Muscle layer of colon (tissue), 2 donors: ENCODE measurements around the gene FAM90A1.
A peak's percentile ranks its signal among the peaks of the same experiment; 100 is the strongest.
"Not testable (repeated sequence)": the region's sequence is repeated elsewhere in the genome, so short reads cannot be mapped to it uniquely, and the experiment has no call there.

Experiments used
- H3K27ac ChIP-seq: one replicate; pipeline ENCODE4 v1.7.0; 2013; ENCODE audit warnings: low read depth, mild to moderate bottlenecking, low read length, moderate library complexity
- H3K27me3 ChIP-seq, 2 donors: one replicate each; pipeline ENCODE4 v1.7.0; 2013; ENCODE audit warnings: low read length in 2 of 2, mild to moderate bottlenecking in 2 of 2; ENCODE audit not compliant: insufficient read depth in 2 of 2, control insufficient read depth in 1 of 2
- H3K36me3 ChIP-seq: one replicate; pipeline ENCODE4 v1.7.0; 2013; ENCODE audit warnings: mild to moderate bottlenecking, low read length; ENCODE audit not compliant: insufficient read depth
- H3K4me1 ChIP-seq: one replicate; pipeline ENCODE4 v1.7.0; 2013; ENCODE audit warnings: mild to moderate bottlenecking, low read length; ENCODE audit not compliant: insufficient read depth
- H3K4me3 ChIP-seq, 2 donors: one replicate each; pipeline ENCODE4 v1.7.0; 2013; ENCODE audit warnings: low read length in 2 of 2, low read depth in 1 of 2, mild to moderate bottlenecking in 1 of 2, moderate library complexity in 1 of 2
- H3K9ac ChIP-seq: one replicate; pipeline ENCODE4 v1.7.0; 2013; ENCODE audit warnings: low read length
- H3K9me3 ChIP-seq: one replicate; pipeline ENCODE4 v1.7.0; 2013; ENCODE audit warnings: mild to moderate bottlenecking, low read length
- donor health status: abdominal sarcoma.
- donor health status: Adenocarcinoma of cecum.

Gene FAM90A1

GRCh38 chr12:8226992-8227731 lies at the start of gene FAM90A1:
Gene FAM90A1 (minus strand): TSS chr12:8227618. CDS start chr12:8224832, 2,786 bp downstream.
- H3K27me3 ChIP-seq, H3K27ac ChIP-seq, H3K4me1 ChIP-seq, H3K36me3 ChIP-seq, H3K4me3 ChIP-seq, H3K9ac ChIP-seq, H3K9me3 ChIP-seq: not testable (repeated sequence)

- H3K4me1 ChIP-seq, H3K36me3 ChIP-seq, H3K9me3 ChIP-seq, H3K27me3 ChIP-seq, H3K4me3 ChIP-seq, H3K9ac ChIP-seq, H3K27ac ChIP-seq: not testable (repeated sequence)
Observed at GRCh38 chr12:8276397-8276796, 49.0 kb upstream of the FAM90A1 start.

- not testable (repeated sequence) for H3K27me3 ChIP-seq, H3K4me1 ChIP-seq, H3K27ac ChIP-seq, H3K9me3 ChIP-seq, H3K9ac ChIP-seq, H3K36me3 ChIP-seq, H3K4me3 ChIP-seq
Observed at GRCh38 chr12:8266706-8267105, 39.3 kb upstream of the FAM90A1 start.

DNA sequence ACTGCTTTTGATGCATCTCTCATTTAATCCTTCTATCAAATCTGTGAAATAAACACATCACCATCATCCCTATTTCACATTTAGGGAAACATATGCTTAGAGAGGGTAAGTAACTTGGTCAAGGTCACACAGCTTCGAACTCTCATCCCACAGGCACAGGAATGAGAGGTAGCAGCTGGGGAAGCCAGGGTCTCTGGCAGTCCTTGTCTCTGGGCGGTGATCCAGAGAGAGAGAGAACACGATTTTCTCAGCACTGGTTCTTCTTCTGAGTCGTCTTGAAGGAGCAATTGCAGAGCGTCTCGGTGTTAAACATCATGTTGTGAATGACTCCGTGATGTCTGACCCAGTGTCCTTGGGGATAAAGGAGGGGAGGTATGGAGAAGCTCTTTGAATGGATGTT lies 36.8 kb upstream of the FAM90A1 start:
- H3K9me3 ChIP-seq, H3K4me1 ChIP-seq, H3K36me3 ChIP-seq, H3K27me3 ChIP-seq, H3K9ac ChIP-seq, H3K27ac ChIP-seq, H3K4me3 ChIP-seq: not testable (repeated sequence)

GRCh38 chr12:8261111-8261554 lies 33.7 kb upstream of the FAM90A1 start:
- H3K27ac ChIP-seq, H3K9me3 ChIP-seq, H3K9ac ChIP-seq, H3K4me1 ChIP-seq, H3K27me3 ChIP-seq, H3K36me3 ChIP-seq, H3K4me3 ChIP-seq: not testable (repeated sequence)

DNA sequence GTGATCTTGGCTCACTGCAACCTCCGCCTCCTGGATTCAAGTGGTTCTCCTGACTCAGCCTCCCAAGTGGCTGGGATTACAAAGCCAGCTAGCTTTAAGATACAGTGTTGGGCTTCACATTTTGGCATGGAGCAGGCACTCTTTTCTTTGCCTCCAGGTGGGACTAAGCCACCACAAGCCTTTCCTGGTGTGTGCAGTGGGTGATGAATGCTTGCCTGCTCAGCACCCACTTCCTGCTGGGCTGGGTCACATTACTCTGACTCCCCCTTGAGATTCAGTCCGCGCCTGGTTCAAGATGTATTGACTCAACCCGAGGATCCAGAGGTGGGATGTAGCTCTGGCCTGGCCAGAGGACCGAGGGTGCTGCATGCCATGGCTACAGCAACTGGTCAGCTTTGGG lies 28.9 kb upstream of the FAM90A1 start:
- H3K4me3 ChIP-seq, H3K4me1 ChIP-seq, H3K9ac ChIP-seq, H3K9me3 ChIP-seq, H3K27me3 ChIP-seq, H3K27ac ChIP-seq, H3K36me3 ChIP-seq: not testable (repeated sequence)

GRCh38 chr12:8254705-8255104 lies 27.3 kb upstream of the FAM90A1 start:
- H3K36me3 ChIP-seq, H3K9ac ChIP-seq, H3K9me3 ChIP-seq: not testable (repeated sequence)

GRCh38 chr12:8252056-8252818 lies 24.8 kb upstream of the FAM90A1 start:
- H3K36me3 ChIP-seq, H3K9ac ChIP-seq, H3K4me1 ChIP-seq, H3K4me3 ChIP-seq, H3K27me3 ChIP-seq, H3K9me3 ChIP-seq, H3K27ac ChIP-seq: not testable (repeated sequence)

More at GRCh38 chr12:8254705-8255104, 27.3 kb upstream of the FAM90A1 start:
- H3K27ac ChIP-seq, H3K4me1 ChIP-seq, H3K27me3 ChIP-seq, H3K4me3 ChIP-seq: not testable (repeated sequence)

DNA sequence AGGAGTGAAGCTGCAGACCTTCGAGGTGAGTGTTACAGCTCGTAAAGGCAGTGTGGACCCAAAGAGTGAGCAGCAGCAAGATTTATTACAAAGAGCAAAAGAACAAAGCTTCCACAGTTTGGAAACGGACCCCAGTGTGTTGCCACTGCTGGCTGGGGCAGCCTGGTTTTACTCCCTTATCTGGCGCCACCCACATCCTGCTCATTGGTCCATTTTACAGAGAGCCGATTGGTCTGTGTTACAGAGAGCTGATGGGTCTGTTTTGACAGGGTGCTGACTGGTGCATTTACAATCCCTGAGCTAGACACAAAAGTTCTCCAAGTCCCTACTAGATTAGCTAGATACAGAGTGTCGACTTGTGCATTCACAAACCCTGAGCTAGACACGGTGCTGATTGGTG lies 24.2 kb upstream of the FAM90A1 start:
- not testable (repeated sequence) for H3K4me3 ChIP-seq, H3K27ac ChIP-seq, H3K9me3 ChIP-seq, H3K36me3 ChIP-seq, H3K9ac ChIP-seq, H3K27me3 ChIP-seq, H3K4me1 ChIP-seq

DNA sequence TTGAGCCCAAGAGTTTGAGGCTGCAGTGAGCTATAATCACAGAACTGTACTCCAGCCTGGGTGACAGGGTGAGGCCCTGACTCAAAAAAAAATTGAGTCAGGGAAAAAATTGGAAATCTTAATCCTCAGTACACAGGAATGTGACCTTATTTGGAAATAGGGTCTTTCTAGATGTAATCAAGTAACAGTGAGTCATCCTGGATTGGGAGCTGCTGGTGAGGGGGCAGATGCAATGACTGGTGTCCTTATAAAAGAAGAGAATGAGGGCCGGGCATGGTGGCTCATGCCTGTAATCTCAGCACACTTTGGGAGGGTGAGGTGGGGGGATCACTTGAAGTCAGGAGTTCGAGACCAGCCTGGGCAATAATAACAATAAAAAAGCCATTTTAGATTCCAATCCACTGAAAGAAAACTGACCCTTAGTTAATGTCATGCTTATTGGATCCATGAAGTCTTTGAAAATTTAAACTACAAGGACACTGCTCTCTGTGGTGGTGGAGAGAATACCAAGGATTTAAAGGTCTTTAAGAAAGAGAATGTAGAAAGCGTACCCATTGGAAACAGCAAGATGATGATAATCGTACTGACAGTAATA lies 19.6 kb upstream of the FAM90A1 start:
- not testable (repeated sequence) for H3K4me1 ChIP-seq, H3K27me3 ChIP-seq, H3K9ac ChIP-seq

DNA sequence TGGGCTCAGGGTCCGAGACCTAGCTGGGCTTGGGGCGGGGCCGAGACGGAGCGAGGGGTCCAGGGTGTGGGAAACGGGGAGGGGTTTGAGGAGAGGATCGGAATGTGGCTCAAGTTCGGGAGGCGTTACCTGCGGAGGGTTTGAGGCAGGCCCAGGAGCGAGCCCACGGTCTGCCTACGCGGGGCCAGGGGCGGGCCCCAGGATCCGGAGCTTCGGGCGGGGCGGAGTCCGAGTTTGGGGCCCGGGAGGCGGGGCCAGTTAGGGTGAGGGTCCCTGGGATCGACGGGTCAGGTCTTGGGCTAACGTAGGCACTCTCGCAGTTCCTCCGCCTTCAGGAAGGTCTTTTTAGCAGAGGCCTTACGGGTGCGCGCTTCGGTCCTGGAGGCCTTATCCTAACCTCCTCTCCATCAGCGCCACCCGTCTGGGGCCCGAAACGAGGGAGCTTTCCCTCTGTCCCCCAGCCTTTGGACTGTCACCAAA lies 16.3 kb upstream of the FAM90A1 start:
- not testable (repeated sequence) for H3K4me1 ChIP-seq, H3K27me3 ChIP-seq, H3K36me3 ChIP-seq, H3K9me3 ChIP-seq
- Histone ChIP-seq H3K27ac (peak overlapping the region; percentile 23), H3K9ac (peak overlapping the region; percentile 27), H3K4me3 (peak overlapping the region; percentile 47 to 55)

More for the DNA sequence above, 19.6 kb upstream of the FAM90A1 start:
- not testable (repeated sequence) for H3K9me3 ChIP-seq, H3K27ac ChIP-seq, H3K4me3 ChIP-seq, H3K36me3 ChIP-seq
